ENCODE results near the gene KRTAP12-1. TPM values are rescaled to one million over a fixed set of nuclear protein-coding genes. Genes with fewer than 3 reads are reported as not detected.
"Not testable (repeated sequence)": the region's sequence is repeated elsewhere in the genome, so short reads cannot be mapped to it uniquely, and the experiment has no call there.

KRTAP12-1 gene
- total and polyA plus RNA-seq, 2 experiments from 2014 or later: not detected

- Histone ChIP-seq H2AFZ (no peak overlapping the region), H3K4me2 (ENCODE audit: unreplicated experiment) (no peak overlapping the region), H3K4me3 (no peak overlapping the region), H3F3A (ENCODE audit: insufficient read depth) (no peaks in the 10 kb centered on the region), H3K9ac (no peak overlapping the region), H3K9me2 (ENCODE audit: insufficient read depth) (no peaks in the 10 kb centered on the region), H3K9me3 (ENCODE audit: low read depth) (no peaks in the 10 kb centered on the region), H3K27me3 (replicated peaks; ENCODE audit: insufficient read depth) (peaks cover 74% of the 10 kb centered on the region), H3K4me1 (ENCODE audit: insufficient read depth) (no peaks in the 10 kb centered on the region), H3K27ac (no peak overlapping the region), H3K79me2 (ENCODE audit: insufficient read depth) (no peaks in the 10 kb centered on the region), H3K36me3 (ENCODE audit: low read depth) (no peaks in the 10 kb centered on the region), H4K20me1 (ENCODE audit: insufficient read depth) (no peaks in the 10 kb centered on the region)
- TF ChIP-seq EZH2phosphoT487 (IDR thresholded peaks at IDR 0.05; ENCODE audit: insufficient read depth, low read depth) (no peak), EZH2 (IDR thresholded peaks at IDR 0.05; ENCODE audit: insufficient read depth, poor library complexity, severe bottlenecking) (no peak)
- no peak for DNase-seq
- in situ Hi-C loops (cut with MboI): no loop called here
- WGBS, 2 experiments (ENCODE audit: low coverage in 1 of 2, low lambda C conversion rate in 2 of 2, missing lambda C conversion rate in 2 of 2): 21 to 22% methylated on average over 18 to 21 of the region's 21 CpGs
These were observed 18.4 kb upstream of the KRTAP12-1 start for GRCh38 chr21:44700101-44701022.

GRCh38 chr21:44699502-44700001 lies 17.6 kb upstream of the KRTAP12-1 start:
- in situ Hi-C loops (cut with MboI): no loop called here
- Histone ChIP-seq H3K4me2 (ENCODE audit: unreplicated experiment) (no peak overlapping the region), H3K9me2 (ENCODE audit: insufficient read depth) (no peaks in the 10 kb centered on the region), H2AFZ (no peak overlapping the region), H3K4me3 (no peak overlapping the region), H3K27me3 (replicated peaks; ENCODE audit: insufficient read depth) (peaks cover 77% of the 10 kb centered on the region), H4K20me1 (ENCODE audit: insufficient read depth) (no peaks in the 10 kb centered on the region), H3K4me1 (ENCODE audit: insufficient read depth) (no peaks in the 10 kb centered on the region), H3K36me3 (ENCODE audit: low read depth) (no peaks in the 10 kb centered on the region), H3F3A (ENCODE audit: insufficient read depth) (no peaks in the 10 kb centered on the region), H3K9ac (no peak overlapping the region), H3K79me2 (ENCODE audit: insufficient read depth) (no peaks in the 10 kb centered on the region), H3K9me3 (ENCODE audit: low read depth) (no peaks in the 10 kb centered on the region), H3K27ac (no peak overlapping the region)
- WGBS, 2 experiments (ENCODE audit: low coverage in 1 of 2, low lambda C conversion rate in 2 of 2, missing lambda C conversion rate in 2 of 2): 12 to 18% methylated on average over 16 to 17 of the region's 17 CpGs
- TF ChIP-seq EZH2 (IDR thresholded peaks at IDR 0.05; ENCODE audit: insufficient read depth, poor library complexity, severe bottlenecking) (no peak), EZH2phosphoT487 (IDR thresholded peaks at IDR 0.05; ENCODE audit: insufficient read depth, low read depth) (no peak)
- DNase-seq: no peak

GRCh38 chr21:44697811-44698734 lies 16.1 kb upstream of the KRTAP12-1 start:
- no peaks in the 10 kb centered on the region for H3K9me2 ChIP-seq (ENCODE audit: insufficient read depth)
- peaks cover 63% of the 10 kb centered on the region for H3K27me3 ChIP-seq (replicated peaks; ENCODE audit: insufficient read depth)
- no peaks in the 10 kb centered on the region for H3K36me3 ChIP-seq (ENCODE audit: low read depth)
- 20 to 23% methylated on average over 24 to 35 of the region's 35 CpGs for WGBS, 2 experiments (ENCODE audit: low coverage in 1 of 2, low lambda C conversion rate in 2 of 2, missing lambda C conversion rate in 2 of 2)
- H2AFZ ChIP-seq: no peak overlapping the region
- no peak overlapping the region for H3K27ac ChIP-seq
- no peak overlapping the region for H3K4me3 ChIP-seq
- TF ChIP-seq EZH2 (IDR thresholded peaks at IDR 0.05; ENCODE audit: insufficient read depth, poor library complexity, severe bottlenecking) (no peak), EZH2phosphoT487 (IDR thresholded peaks at IDR 0.05; ENCODE audit: insufficient read depth, low read depth) (no peak)
- no peaks in the 10 kb centered on the region for H4K20me1 ChIP-seq (ENCODE audit: insufficient read depth)
- no peak overlapping the region for H3K4me2 ChIP-seq (ENCODE audit: unreplicated experiment)
- H3F3A ChIP-seq (ENCODE audit: insufficient read depth): no peaks in the 10 kb centered on the region
- H3K9ac ChIP-seq: no peak overlapping the region
- DNase-seq: no peak
- in situ Hi-C loops (cut with MboI): no loop called here
- no peaks in the 10 kb centered on the region for H3K79me2 ChIP-seq (ENCODE audit: insufficient read depth)
- no peaks in the 10 kb centered on the region for H3K9me3 ChIP-seq (ENCODE audit: low read depth)
- no peaks in the 10 kb centered on the region for H3K4me1 ChIP-seq (ENCODE audit: insufficient read depth)

GRCh38 chr21:44697172-44697810 lies 15.3 kb upstream of the KRTAP12-1 start, which contains the start of gene KRTAP10-12:
Gene KRTAP10-12, plus strand, starts transcription at chr21:44697172. Its CDS starts 30 bp downstream, at chr21:44697202.
- H3K9ac ChIP-seq; H2AFZ ChIP-seq; H3K4me3 ChIP-seq; H4K20me1 ChIP-seq (ENCODE audit: insufficient read depth); H3K27ac ChIP-seq; H3K79me2 ChIP-seq (ENCODE audit: insufficient read depth); H3K9me2 ChIP-seq (ENCODE audit: insufficient read depth); H3K4me1 ChIP-seq (ENCODE audit: insufficient read depth); H3K9me3 ChIP-seq (ENCODE audit: low read depth); H3F3A ChIP-seq (ENCODE audit: insufficient read depth); DNase-seq; H3K36me3 ChIP-seq (ENCODE audit: low read depth); in situ Hi-C loops (cut with MboI); H3K4me2 ChIP-seq (ENCODE audit: unreplicated experiment): not testable (repeated sequence)
- H3K27me3 ChIP-seq (replicated peaks; ENCODE audit: insufficient read depth): peaks cover 55% of the 10 kb centered on the region
- WGBS, 2 experiments (ENCODE audit: low coverage in 1 of 2, low lambda C conversion rate in 2 of 2, missing lambda C conversion rate in 2 of 2): 13 to 16% methylated on average over 12 to 21 of the region's 21 CpGs
